GM06990 (cell line): ENCODE measurements around the gene AHCY.
A peak's percentile ranks its signal among the peaks of the same experiment; 100 is the strongest.

ENCODE experiments used
- DNase-seq: peaks from one replicate; pipeline ENCODE4 v3.0.0-alpha.2; 2011; ENCODE audit not compliant: insufficient read length; ENCODE audit errors: extremely low read depth
- H3K27me3 ChIP-seq: replicated peaks from 2 replicates; pipeline ENCODE4 v1.6.0; 2011; ENCODE audit warnings: low read length; ENCODE audit not compliant: control insufficient read depth, insufficient read depth
- H3K36me3 ChIP-seq: 2 replicates; pipeline ENCODE4 v1.5.1; 2011; ENCODE audit warnings: low read length; ENCODE audit not compliant: control insufficient read depth, insufficient read depth
- H3K4me3 ChIP-seq: replicated peaks from 2 replicates; pipeline ENCODE4 v1.5.1; 2011; ENCODE audit warnings: low read depth, mild to moderate bottlenecking, control low read depth, low read length
- TF ChIP-seq, protein P1 (sequence below): IDR thresholded peaks from 2 replicates; pipeline ENCODE4 v1.5.1; 2011; ENCODE audit warnings: low read length, control low read depth, mild to moderate bottlenecking, inconsistent platforms; ENCODE audit not compliant: insufficient read depth, poor library complexity, severe bottlenecking

The AHCY gene

DNA sequence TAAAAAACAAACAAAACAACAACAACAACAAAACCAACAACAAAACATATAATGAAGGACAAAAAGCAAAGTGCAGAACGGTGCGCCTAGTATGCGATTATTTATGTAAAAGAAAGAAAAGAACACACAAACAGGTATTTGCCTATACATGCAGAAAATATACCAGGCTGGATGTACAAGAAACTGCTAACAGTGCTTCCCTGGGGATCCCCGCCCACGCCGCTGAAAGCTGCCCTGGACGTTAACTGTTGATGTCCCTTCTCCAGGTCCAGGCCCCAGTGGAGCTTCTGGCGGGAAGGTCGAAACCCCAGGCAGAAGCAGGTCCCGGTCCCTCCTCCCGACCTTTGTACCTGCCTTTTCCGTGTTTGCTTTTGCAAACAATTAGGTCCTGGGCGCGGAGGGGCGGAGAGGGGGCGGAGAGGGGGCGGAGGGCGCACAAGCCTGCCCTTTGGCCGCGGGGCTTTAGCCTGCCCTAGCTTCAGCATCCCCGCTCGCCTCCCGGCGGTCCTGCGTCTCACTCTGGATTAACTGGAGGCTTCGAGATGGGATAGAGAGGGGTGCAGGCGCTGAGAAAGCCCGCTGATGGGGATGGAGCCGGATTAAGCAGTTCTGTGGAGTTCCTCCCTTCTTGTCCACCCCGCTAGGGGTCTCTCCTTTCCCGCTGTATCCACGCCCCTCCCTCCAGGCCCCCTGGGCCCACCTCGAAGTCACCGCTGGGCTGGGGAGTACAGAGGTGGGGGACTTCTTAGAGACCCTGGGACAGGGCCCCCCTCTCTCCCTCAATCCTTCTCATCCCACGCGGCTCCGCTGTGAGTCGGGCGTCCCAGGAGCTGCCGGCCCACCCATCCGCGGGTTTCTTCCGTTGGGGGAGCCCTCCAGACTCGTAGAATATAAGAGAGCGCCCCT lies 8.2 kb upstream of the AHCY start:
- TF ChIP-seq, protein P1, sequence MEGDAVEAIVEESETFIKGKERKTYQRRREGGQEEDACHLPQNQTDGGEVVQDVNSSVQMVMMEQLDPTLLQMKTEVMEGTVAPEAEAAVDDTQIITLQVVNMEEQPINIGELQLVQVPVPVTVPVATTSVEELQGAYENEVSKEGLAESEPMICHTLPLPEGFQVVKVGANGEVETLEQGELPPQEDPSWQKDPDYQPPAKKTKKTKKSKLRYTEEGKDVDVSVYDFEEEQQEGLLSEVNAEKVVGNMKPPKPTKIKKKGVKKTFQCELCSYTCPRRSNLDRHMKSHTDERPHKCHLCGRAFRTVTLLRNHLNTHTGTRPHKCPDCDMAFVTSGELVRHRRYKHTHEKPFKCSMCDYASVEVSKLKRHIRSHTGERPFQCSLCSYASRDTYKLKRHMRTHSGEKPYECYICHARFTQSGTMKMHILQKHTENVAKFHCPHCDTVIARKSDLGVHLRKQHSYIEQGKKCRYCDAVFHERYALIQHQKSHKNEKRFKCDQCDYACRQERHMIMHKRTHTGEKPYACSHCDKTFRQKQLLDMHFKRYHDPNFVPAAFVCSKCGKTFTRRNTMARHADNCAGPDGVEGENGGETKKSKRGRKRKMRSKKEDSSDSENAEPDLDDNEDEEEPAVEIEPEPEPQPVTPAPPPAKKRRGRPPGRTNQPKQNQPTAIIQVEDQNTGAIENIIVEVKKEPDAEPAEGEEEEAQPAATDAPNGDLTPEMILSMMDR = no peak
- H3K4me3 ChIP-seq = no peak overlapping the region
- H3K27me3 ChIP-seq = no peaks in the 10 kb centered on the region
- no peak for DNase-seq
- no peaks in the 10 kb centered on the region for H3K36me3 ChIP-seq

DNA sequence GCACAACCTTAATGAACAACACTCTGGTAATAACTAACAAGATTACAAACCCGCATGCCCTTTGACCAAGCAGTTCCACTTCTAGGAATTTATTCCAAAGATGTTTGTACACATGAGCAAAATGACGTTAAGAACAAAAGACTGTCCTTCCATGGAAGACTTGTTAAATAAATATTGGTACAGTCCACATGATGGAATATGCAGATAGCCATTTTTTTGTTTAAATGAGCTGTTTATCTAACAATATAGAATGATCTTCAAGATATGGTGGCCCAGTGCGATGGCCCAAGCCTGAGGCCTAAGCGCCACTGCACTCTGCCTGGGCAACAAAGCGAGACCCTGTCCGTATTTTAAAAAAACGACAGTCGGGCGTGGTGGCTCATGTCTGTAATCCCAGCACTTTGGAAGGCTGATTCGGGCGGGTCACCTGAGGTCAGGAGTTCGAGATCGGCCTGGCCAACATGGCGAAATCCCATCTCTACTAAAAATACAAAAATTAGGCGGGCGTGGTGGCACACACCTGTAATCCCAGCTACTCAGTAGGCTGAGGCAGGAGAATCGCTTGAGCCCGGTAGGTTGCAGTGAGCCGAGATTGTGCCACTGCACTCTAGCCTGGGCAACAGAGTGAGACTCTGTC lies 7.4 kb upstream of the AHCY start:
- TF ChIP-seq, protein P1 = no peak
- Histone ChIP-seq H3K36me3 (no peaks in the 10 kb centered on the region), H3K4me3 (no peak overlapping the region), H3K27me3 (no peaks in the 10 kb centered on the region)
- DNase-seq = no peak

DNA sequence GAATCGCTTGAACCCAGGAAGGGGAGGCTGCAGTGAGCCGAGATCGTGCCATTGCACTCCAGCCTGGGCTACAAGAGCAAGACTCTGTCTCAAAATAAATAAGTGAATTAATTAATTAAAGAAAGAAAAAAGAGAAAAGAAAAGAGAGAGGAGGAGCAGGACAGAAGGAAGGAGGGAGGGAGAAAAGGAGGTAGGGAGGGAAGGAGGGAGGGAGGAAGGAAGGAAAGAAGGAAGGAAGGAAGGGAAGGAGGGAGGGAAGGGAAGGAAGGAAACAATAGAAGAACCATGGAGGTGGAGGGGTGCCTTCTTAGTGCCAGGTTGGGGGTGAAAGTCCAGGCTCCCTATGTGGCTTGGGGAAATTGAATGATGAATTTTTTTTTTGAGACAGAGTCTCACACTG lies 6.5 kb upstream of the AHCY start:
- H3K36me3 ChIP-seq = no peaks in the 10 kb centered on the region
- TF ChIP-seq, protein P1 = no peak

DNA sequence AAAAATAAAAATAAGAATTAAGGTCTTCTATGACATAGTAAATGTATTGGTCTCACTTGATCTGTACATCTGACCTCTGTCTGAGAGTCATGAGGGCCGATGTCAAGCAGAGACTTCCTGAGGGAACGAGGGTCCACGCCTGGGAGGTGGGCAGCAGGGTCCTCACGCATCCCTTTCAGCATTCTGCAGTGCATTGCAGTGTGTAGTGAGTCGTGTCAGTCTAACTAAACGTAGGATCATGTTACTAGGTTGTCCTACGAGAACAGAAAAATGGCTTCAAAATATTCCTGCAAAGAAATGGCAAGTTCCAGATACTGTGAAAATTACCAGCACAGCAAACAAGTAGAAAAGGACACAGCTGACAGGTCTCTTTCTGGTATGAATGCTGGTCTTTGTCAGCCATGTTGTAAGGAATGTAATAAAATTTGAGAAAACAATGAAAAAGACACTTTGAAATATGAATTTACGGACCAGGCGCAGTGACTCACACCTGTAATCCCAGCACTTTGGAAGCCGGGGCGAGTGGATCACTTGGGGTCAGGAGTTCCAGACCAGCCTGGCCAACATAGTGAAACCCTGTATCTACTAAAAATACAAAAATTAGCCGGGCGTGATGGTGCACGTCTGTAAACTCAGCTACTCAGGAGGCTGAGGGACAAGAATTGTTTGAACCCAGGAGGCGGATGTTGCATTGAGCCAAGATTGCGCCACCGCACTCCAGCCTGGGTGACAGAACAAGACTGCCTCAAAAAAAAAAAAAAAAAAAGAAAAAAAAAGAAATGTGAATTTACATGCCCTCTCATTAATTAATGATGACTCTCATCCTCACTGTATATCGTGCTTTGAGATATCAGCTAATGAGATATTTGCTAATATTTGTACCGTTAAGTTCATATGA lies 2.4 kb upstream of the AHCY start:
- H3K36me3 ChIP-seq = no peaks in the 10 kb centered on the region
- H3K4me3 ChIP-seq = no peak overlapping the region
- no peaks in the 10 kb centered on the region for H3K27me3 ChIP-seq
- no peak for DNase-seq
- TF ChIP-seq, protein P1 = no peak

More for the DNA sequence above, 6.5 kb upstream of the AHCY start:
- no peaks in the 10 kb centered on the region for H3K27me3 ChIP-seq
- no peak for DNase-seq
- no peak overlapping the region for H3K4me3 ChIP-seq

DNA sequence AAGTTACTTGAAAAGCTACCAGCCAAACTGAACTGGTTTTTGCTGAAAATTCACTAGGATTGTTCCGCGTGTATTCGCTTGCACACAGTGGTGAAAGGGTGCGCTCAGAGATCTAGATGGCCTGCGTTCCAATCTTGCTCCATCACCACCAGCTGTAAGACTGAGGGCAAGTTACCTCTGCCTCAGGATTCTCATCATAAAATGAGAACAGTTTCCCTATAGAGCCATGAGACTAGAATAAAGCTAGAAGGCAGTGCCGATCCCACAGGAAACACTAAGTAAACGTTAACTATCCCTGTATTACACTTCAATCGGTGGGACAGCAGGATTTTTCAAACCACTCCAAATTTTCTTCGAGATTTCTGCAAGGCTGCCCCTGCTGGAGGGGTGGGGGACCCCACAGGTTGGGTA lies 838 bp downstream of the AHCY start:
- TF ChIP-seq, protein P1 = no peak
- H3K36me3 ChIP-seq = peaks cover 2% of the 10 kb centered on the region; the same call in 1 of the 2 replicates
- no peak for DNase-seq
- H3K27me3 ChIP-seq = no peaks in the 10 kb centered on the region
- peak overlapping the region; percentile 90 for H3K4me3 ChIP-seq
